Activated naive CD4-positive, alpha-beta T cell treated with anti-CD3 and anti-CD28 coated beads, Interleukin-2, amount 50 U/mL, for 72 hours (primary cell): ENCODE data around the gene RELT. TPM values are rescaled to one million over a fixed set of nuclear protein-coding genes. Genes with fewer than 3 reads are reported as not detected.

ENCODE experiments used
- ATAC-seq, 2 donors: fragments of 150-1000 bp; cut with Tn5 transposase; 2 replicates each; pipeline ENCODE4 v1.10.0; 2021; ENCODE audit warnings: mild to moderate bottlenecking in 2 of 2, moderate library complexity in 2 of 2
- DNase-seq, 2 donors: peaks; one replicate each; pipeline ENCODE4 v3.0.0; 2021 to 2022; ENCODE audit warnings: low spot score in 2 of 2
- H3K27ac Mint-ChIP-seq, 2 donors: one replicate each; pipeline ENCODE4 v1.8.0; 2022; ENCODE audit warnings: mild to moderate bottlenecking in 2 of 2, mixed read lengths in 2 of 2
- H3K36me3 Mint-ChIP-seq, 2 donors: one replicate each; pipeline ENCODE4 v1.8.0; 2022; ENCODE audit warnings: mixed read lengths in 2 of 2
- H3K9me3 Mint-ChIP-seq, 2 donors: one replicate each; pipeline ENCODE4 v1.8.0; 2022; ENCODE audit warnings: mixed read lengths in 2 of 2
- total RNA-seq, 2 donors: library from RNA; stranded (reverse); gene quantifications; one replicate each; pipeline ENCODE4 v1.2.3, GENCODE V29; 2022

RELT gene
- total RNA-seq, 2 donors from 2014 or later: 23.2 to 28.2 TPM

DNA sequence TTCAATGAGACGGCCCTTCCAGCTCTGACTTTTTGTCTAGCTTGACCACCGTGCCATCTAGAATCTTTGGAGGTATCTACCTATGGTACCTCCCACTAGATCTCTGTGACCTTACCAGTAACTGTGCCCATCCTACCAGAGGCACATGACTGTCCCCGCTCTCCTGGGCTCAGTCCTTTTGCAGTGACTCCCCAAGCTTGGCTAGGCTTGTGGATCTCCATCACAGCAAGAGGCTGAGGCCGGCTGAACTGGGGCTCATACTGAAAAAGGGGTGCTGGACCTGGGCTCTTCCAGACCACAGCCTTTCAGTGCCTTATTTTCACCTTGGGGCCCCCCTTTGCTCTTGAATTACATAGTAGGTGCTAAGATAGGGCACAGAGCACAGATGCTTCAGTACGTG is 27.3 kb downstream of the RELT start:
- Mint-ChIP-seq H3K36me3 (peaks cover 0 to 9% of the 10 kb centered on the region in 2 donors), H3K27ac (peak overlapping the region; percentile 51 to 53), H3K9me3 (no peaks in the 10 kb centered on the region)
- DNase-seq (no peak), ATAC-seq (no peak)

- peaks cover 0 to 9% of the 10 kb centered on the region in 2 donors for H3K36me3 Mint-ChIP-seq
Observed at GRCh38 chr11:73404048-73404447, 27.8 kb downstream of the RELT start.

GRCh38 chr11:73404506-73405145 is 28.4 kb downstream of the RELT start:
- Mint-ChIP-seq H3K36me3 (peaks cover 0 to 9% of the 10 kb centered on the region in 2 donors), H3K9me3 (no peaks in the 10 kb centered on the region), H3K27ac (peak overlapping the region; percentile 53 to 89)
- ATAC-seq: no peak
- no peak for DNase-seq

More at GRCh38 chr11:73404048-73404447, 27.8 kb downstream of the RELT start:
- no peaks in the 10 kb centered on the region for H3K9me3 Mint-ChIP-seq
- H3K27ac Mint-ChIP-seq: peak overlapping the region in 1 of 2 donors; percentile 53
- ATAC-seq (no peak), DNase-seq (no peak)

DNA sequence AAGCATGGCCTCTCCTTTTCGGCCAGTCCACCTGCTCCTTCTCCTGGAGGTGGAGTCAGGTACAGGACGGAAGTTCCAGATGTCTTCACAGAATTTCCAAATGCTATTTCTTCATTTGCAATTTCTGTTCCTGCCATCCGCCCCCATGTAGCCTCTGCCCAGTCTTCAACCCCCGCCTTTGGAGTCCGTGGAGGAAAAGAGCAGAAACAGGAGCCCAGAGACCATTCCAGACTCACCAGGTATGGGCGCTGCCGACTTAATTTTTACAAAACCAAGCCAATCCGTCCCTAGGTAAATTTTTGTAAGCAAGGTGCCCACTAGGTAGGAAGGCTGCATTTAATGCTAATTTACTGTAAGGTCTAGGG is 28.9 kb downstream of the RELT start:
- DNase-seq (no peak), ATAC-seq (no peak)
- Mint-ChIP-seq H3K27ac (peak overlapping the region in 1 of 2 donors; percentile 89), H3K9me3 (no peaks in the 10 kb centered on the region), H3K36me3 (peaks cover 0 to 9% of the 10 kb centered on the region in 2 donors)

DNA sequence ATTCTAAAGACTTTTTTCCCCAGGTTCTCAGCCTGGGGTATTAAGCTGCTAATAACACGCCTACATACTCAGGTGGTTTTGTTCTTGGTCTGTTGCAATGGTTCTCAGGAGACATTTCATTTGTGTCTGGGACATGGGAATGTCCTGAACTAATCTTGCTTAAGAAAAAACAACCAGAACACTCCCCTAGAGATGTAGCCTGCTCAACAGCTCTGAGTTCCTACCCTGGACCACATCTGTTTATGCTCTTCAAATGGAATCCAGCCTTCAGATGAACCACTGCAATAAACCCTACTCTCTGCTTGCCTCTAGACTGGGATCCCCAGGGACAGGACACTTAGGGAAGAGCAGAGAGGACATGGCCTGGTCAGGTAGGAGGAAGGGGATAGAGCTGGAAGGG is 29.9 kb downstream of the RELT start:
- ATAC-seq: no peak
- no peak for DNase-seq
- Mint-ChIP-seq H3K9me3 (no peaks in the 10 kb centered on the region), H3K27ac (peak overlapping the region in 1 of 2 donors; percentile 6), H3K36me3 (peaks cover 0 to 9% of the 10 kb centered on the region in 2 donors)

DNA sequence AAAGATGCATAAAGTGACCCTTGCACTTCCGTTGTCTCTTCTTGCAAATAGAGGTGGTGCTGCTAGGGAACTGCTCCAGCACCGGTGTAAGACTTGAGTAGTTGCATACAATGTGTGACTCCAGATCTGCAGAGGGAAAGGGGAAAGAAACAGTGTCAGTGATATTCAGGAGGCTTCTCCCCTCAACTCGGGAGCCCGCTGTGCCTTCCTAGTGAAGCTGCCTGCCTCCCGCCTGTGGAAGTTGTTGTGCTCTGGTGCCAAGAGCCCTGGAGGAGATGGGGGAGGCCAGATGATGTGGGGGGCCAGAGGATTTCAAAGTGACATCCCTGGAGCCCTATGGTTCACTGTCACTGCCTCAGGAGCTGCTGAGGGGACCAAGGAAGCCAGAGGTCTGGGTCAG is 30.4 kb downstream of the RELT start:
- H3K9me3 Mint-ChIP-seq: no peaks in the 10 kb centered on the region
- peak overlapping the region in 1 of 2 donors; percentile 4 for H3K27ac Mint-ChIP-seq
- ATAC-seq: no peak
- DNase-seq: no peak
- H3K36me3 Mint-ChIP-seq: peaks cover 0 to 9% of the 10 kb centered on the region in 2 donors

- DNase-seq (no peak), ATAC-seq (no peak)
- Mint-ChIP-seq H3K36me3 (peaks cover 0 to 9% of the 10 kb centered on the region in 2 donors), H3K27ac (peak overlapping the region in 1 of 2 donors; percentile 13), H3K9me3 (no peaks in the 10 kb centered on the region)
Observed at GRCh38 chr11:73409431-73409830, 33.2 kb downstream of the RELT start.

- peak overlapping the region in 1 of 2 donors; percentile 26 for H3K27ac Mint-ChIP-seq
Observed at GRCh38 chr11:73410627-73411026, 34.4 kb downstream of the RELT start.

GRCh38 chr11:73411031-73411430 is 34.8 kb downstream of the RELT start:
- H3K9me3 Mint-ChIP-seq: no peaks in the 10 kb centered on the region

More at GRCh38 chr11:73410627-73411026, 34.4 kb downstream of the RELT start:
- peaks cover 0 to 9% of the 10 kb centered on the region in 2 donors for H3K36me3 Mint-ChIP-seq
- ATAC-seq: no peak
- no peaks in the 10 kb centered on the region for H3K9me3 Mint-ChIP-seq
- no peak for DNase-seq

DNA sequence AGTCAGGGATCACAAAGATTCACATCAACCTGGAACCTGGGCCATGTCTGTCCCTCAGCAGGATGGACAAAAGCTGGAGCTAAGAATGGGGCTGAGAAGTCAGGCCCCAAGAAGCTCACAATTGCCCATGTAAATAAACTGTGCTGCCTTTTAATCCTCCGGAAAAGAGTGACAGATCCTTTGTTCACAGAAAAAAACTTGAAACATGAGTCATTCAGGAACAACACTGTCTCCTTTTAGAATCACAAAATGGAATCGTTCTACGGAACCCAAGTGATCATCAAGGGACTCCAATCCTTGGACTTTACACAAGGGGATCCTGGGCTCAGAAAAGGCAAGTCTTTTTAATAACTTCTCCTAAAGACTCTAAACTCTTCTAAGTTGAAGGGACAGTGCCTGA is 36.1 kb downstream of the RELT start:
- DNase-seq (no peak), ATAC-seq (no peak)
- Mint-ChIP-seq H3K36me3 (peaks cover 0 to 9% of the 10 kb centered on the region in 2 donors), H3K27ac (no peak overlapping the region), H3K9me3 (no peaks in the 10 kb centered on the region)

More at GRCh38 chr11:73411031-73411430, 34.8 kb downstream of the RELT start:
- DNase-seq: no peak
- Mint-ChIP-seq H3K36me3 (peaks cover 0 to 9% of the 10 kb centered on the region in 2 donors), H3K27ac (peak overlapping the region in 1 of 2 donors; percentile 26)
- ATAC-seq: no peak

GRCh38 chr11:73413256-73413655 is 37.1 kb downstream of the RELT start:
- ATAC-seq (no peak), DNase-seq (no peak)
- Mint-ChIP-seq H3K36me3 (peaks cover 0 to 7% of the 10 kb centered on the region in 2 donors), H3K27ac (no peak overlapping the region), H3K9me3 (no peaks in the 10 kb centered on the region)

DNA sequence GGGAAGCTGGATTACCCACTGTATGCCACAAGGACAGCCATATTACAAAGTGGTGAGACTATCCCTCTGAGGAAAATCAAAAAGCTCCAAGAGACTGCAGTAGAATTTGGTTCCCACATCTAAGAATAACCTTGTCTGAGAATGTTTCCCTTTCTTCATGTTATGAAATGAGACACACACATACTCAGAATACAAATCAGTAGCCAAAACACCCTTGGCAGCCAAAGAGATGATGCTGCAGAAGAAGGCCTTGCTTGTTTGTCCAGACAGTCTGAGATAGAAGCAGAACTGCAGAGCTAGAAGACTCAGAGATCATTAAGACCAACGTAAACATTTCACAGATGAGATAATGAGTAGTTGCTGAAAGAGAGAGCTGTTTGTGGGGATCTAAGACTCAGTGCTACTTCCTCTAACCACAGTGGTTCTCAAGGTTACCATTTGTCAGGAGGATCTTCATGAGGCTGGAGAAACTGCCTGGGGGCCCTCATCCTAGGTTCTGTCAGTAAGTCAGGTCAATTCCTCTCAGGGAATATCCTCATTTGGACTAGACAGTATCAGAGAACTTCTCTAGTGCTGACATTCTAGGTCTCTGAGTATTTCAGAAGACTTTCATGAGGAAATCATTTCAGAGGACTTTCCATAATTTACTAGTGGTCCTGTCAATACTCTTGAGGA is 38.9 kb downstream of the RELT start:
- Mint-ChIP-seq H3K27ac (no peak overlapping the region), H3K36me3 (peaks cover 0 to 9% of the 10 kb centered on the region in 2 donors), H3K9me3 (no peaks in the 10 kb centered on the region)
- DNase-seq (no peak), ATAC-seq (peak in 1 of 2 donors; percentile 38)

GRCh38 chr11:73415854-73416615 is 39.8 kb downstream of the RELT start:
- Mint-ChIP-seq H3K9me3 (no peaks in the 10 kb centered on the region), H3K27ac (peak overlapping the region; percentile 61 to 67), H3K36me3 (peaks cover 0 to 9% of the 10 kb centered on the region in 2 donors)
- no peak for ATAC-seq
- no peak for DNase-seq

DNA sequence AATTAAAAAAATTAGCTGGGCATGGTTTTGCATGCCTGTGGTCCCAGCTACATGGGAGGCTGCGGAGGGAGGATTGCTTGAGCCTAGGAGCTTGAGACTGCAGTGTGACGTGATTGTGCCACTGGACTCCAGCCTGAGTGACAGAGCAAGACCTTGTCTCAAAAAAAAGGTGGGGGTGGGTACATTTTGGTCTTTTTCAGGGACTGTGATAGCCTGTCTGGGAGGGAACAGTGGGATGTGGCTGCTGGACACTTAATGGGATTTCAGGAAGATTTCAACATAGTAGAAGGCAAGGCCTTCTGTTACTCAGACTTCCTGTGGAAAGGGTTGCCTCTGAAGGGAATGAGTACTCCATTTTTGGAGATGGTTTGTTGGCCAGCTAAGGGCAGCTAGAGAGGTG is 40.6 kb downstream of the RELT start:
- Mint-ChIP-seq H3K9me3 (no peaks in the 10 kb centered on the region), H3K36me3 (peaks cover 0 to 9% of the 10 kb centered on the region in 2 donors), H3K27ac (peak overlapping the region; percentile 67 to 83)
- ATAC-seq: no peak
- DNase-seq: no peak

GRCh38 chr11:73420136-73420535 is 43.9 kb downstream of the RELT start:
- DNase-seq: no peak
- no peaks in the 10 kb centered on the region for H3K9me3 Mint-ChIP-seq
- H3K36me3 Mint-ChIP-seq: peaks cover 0 to 9% of the 10 kb centered on the region in 2 donors
- H3K27ac Mint-ChIP-seq: no peak overlapping the region
- no peak for ATAC-seq

GRCh38 chr11:73422886-73423285 is 46.7 kb downstream of the RELT start:
- H3K27ac Mint-ChIP-seq: no peak overlapping the region
- no peak for DNase-seq
- no peak for ATAC-seq
- H3K36me3 Mint-ChIP-seq: peaks cover 0 to 6% of the 10 kb centered on the region in 2 donors
- no peaks in the 10 kb centered on the region for H3K9me3 Mint-ChIP-seq

- H3K27ac Mint-ChIP-seq: no peak overlapping the region
- no peak for ATAC-seq
- no peak for DNase-seq
- H3K36me3 Mint-ChIP-seq: peaks cover 0 to under 1% of the 10 kb centered on the region in 2 donors
- H3K9me3 Mint-ChIP-seq: no peaks in the 10 kb centered on the region
Observed at GRCh38 chr11:73423506-73423905, 47.3 kb downstream of the RELT start.
